SK-N-SH treated with all-trans-retinoic acid at 6 μM for 48 hours (cell line): ENCODE data around the gene P2RX4.

Source experiments
- ATAC-seq: fragments of 200-7000 bp; cut with Tn5 transposase; 3 replicates; pipeline ENCODE4 v1.9.1; 2020; ENCODE audit warnings: mild to moderate bottlenecking, moderate library complexity
- BACH2 ChIP-seq: fragments of 250-450 bp; sonication (Bioruptor Pico); IDR thresholded peaks from 2 replicates; pipeline ENCODE4 v1.9.0; 2021; ENCODE audit warnings: mild to moderate bottlenecking, borderline replicate concordance
- CSDC2 ChIP-seq: fragments of 250-450 bp; sonication (Bioruptor Pico); IDR thresholded peaks from 2 replicates; pipeline ENCODE4 v1.5.0; 2020; ENCODE audit warnings: mild to moderate bottlenecking, moderate library complexity
- ESRRG ChIP-seq: fragments of 250-450 bp; sonication (Bioruptor Pico); IDR thresholded peaks from 2 replicates; pipeline ENCODE4 v1.6.1; 2021; ENCODE audit warnings: mild to moderate bottlenecking
- GLIS3 ChIP-seq: fragments of 250-450 bp; sonication (Bioruptor Pico); IDR thresholded peaks from 2 replicates; pipeline ENCODE4 v1.5.0; 2020; ENCODE audit warnings: mild to moderate bottlenecking, moderate library complexity
- OSR1 ChIP-seq: fragments of 250-450 bp; sonication (Bioruptor Pico); IDR thresholded peaks from 2 replicates; pipeline ENCODE4 v1.8.0; 2022; ENCODE audit warnings: moderate library complexity, mild to moderate bottlenecking, inconsistent platforms
- PATZ1 ChIP-seq: fragments of 250-450 bp; sonication (Bioruptor Pico); IDR thresholded peaks from 2 replicates; pipeline ENCODE4 v1.8.0; 2020; ENCODE audit warnings: mild to moderate bottlenecking, moderate library complexity, borderline replicate concordance
- PPARA ChIP-seq: fragments of 250-450 bp; sonication (Bioruptor Pico); IDR thresholded peaks from 2 replicates; pipeline ENCODE4 v1.5.0; 2020; ENCODE audit warnings: mild to moderate bottlenecking, borderline replicate concordance
- RARB ChIP-seq: fragments of 250-450 bp; sonication (Bioruptor Pico); IDR thresholded peaks from 2 replicates; pipeline ENCODE4 v1.8.0; 2021; ENCODE audit warnings: mild to moderate bottlenecking, moderate library complexity
- SNAI2 ChIP-seq: fragments of 250-450 bp; sonication (Bioruptor Pico); IDR thresholded peaks from 2 replicates; pipeline ENCODE4 v1.5.0; 2020; ENCODE audit warnings: mild to moderate bottlenecking, moderate library complexity
- TCF4 ChIP-seq: fragments of 250-450 bp; sonication (Bioruptor Pico); IDR thresholded peaks from 2 replicates; pipeline ENCODE4 v1.8.0; 2021; ENCODE audit warnings: mild to moderate bottlenecking, moderate library complexity, borderline replicate concordance
- TOX ChIP-seq: fragments of 250-450 bp; sonication (Bioruptor Pico); IDR thresholded peaks from 2 replicates; pipeline ENCODE4 v1.8.0; 2021; ENCODE audit warnings: mild to moderate bottlenecking, moderate library complexity, borderline replicate concordance
- TSHZ2 ChIP-seq: fragments of 250-450 bp; sonication (Bioruptor Pico); IDR thresholded peaks from 2 replicates; pipeline ENCODE4 v1.5.0; 2020; ENCODE audit warnings: mild to moderate bottlenecking, moderate library complexity
- ZC3H10 ChIP-seq: fragments of 250-450 bp; sonication (Bioruptor Pico); IDR thresholded peaks from 2 replicates; pipeline ENCODE4 v1.5.1; 2021; ENCODE audit warnings: mild to moderate bottlenecking, moderate library complexity
- ZFP3 ChIP-seq: fragments of 250-450 bp; sonication (Bioruptor Pico); IDR thresholded peaks from 2 replicates; pipeline ENCODE4 v1.5.0; 2020; ENCODE audit warnings: mild to moderate bottlenecking, moderate library complexity
- ZFP30 ChIP-seq: fragments of 450-650 bp; formaldehyde crosslinking; IDR thresholded peaks from 2 replicates; pipeline ENCODE4 v1.5.0; 2022; ENCODE audit warnings: mild to moderate bottlenecking, moderate library complexity
- ZNF565 ChIP-seq: fragments of 450-650 bp; formaldehyde crosslinking; conservative IDR thresholded peaks from 2 replicates; pipeline ENCODE4 v1.5.0; 2020; ENCODE audit warnings: low read depth, mild to moderate bottlenecking, moderate library complexity
- ZNF70 ChIP-seq: fragments of 450-650 bp; formaldehyde crosslinking; IDR thresholded peaks from 2 replicates; pipeline ENCODE4 v1.5.0; 2020; ENCODE audit warnings: mild to moderate bottlenecking, moderate library complexity
- ZNF8 ChIP-seq: fragments of 450-650 bp; formaldehyde crosslinking; IDR thresholded peaks from 2 replicates; pipeline ENCODE4 v1.5.0; 2020; ENCODE audit warnings: mild to moderate bottlenecking, moderate library complexity
- TF ChIP-seq, protein P1 (sequence below): fragments of 250-450 bp; sonication (Bioruptor Pico); IDR thresholded peaks from 2 replicates; pipeline ENCODE4 v1.8.0; 2021; ENCODE audit warnings: low read depth, mild to moderate bottlenecking, moderate library complexity, borderline replicate concordance
- TF ChIP-seq, protein P2 (sequence below): fragments of 250-450 bp; sonication (Bioruptor Pico); IDR thresholded peaks from 2 replicates; pipeline ENCODE4 v1.5.1; 2020; ENCODE audit warnings: low read depth, mild to moderate bottlenecking, moderate library complexity

The P2RX4 gene

GRCh38 chr12:121251838-121252237 lies 41.9 kb downstream of the P2RX4 start:
- TF ChIP-seq PATZ1 (CRISPR knock-in tag): no peak
- TF ChIP-seq TOX: no peak
- no peak for TF ChIP-seq OSR1 (CRISPR knock-in tag)
- no peak for TF ChIP-seq PPARA (CRISPR knock-in tag)
- no peak for TF ChIP-seq SNAI2
- TF ChIP-seq TSHZ2 (CRISPR knock-in tag): no peak
- no peak for TF ChIP-seq ZC3H10
- TF ChIP-seq ZNF70 (CRISPR knock-in tag): no peak
- TF ChIP-seq, protein P1, sequence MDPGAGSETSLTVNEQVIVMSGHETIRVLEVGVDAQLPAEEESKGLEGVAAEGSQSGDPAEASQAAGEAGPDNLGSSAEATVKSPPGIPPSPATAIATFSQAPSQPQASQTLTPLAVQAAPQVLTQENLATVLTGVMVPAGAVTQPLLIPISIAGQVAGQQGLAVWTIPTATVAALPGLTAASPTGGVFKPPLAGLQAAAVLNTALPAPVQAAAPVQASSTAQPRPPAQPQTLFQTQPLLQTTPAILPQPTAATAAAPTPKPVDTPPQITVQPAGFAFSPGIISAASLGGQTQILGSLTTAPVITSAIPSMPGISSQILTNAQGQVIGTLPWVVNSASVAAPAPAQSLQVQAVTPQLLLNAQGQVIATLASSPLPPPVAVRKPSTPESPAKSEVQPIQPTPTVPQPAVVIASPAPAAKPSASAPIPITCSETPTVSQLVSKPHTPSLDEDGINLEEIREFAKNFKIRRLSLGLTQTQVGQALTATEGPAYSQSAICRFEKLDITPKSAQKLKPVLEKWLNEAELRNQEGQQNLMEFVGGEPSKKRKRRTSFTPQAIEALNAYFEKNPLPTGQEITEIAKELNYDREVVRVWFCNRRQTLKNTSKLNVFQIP: no peak
- no peak for ATAC-seq

DNA sequence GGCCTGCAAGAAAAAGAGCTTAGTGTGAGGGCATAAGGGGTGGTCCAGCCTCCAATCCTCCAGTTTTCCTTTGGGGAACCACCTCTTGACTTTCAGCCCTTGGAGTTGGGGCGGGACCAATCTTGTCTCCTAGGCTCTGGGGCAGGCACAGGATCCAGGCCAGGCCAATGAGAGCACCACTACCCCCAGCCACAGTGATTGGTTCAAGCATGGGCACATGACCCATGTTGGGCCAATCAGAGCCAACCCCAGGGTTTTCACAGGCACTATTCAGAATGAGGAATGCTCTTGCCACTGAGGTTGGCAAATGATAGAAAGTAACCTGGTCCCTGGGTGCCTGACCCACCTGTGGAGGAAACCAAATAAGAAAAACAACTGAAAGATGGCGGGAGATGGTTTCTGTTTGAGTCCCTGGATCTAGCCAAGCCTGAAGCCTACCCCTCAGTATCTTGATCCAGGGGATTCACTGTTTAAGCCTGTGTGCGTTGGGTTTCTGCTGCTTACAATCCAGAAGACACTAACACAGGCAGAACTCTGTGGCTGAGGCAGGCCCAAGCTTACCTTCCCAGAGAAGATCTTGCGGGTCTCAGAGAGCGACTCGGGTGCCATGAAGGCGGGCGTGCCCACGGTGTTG lies 42.9 kb downstream of the P2RX4 start:
- TF ChIP-seq, protein P2, sequence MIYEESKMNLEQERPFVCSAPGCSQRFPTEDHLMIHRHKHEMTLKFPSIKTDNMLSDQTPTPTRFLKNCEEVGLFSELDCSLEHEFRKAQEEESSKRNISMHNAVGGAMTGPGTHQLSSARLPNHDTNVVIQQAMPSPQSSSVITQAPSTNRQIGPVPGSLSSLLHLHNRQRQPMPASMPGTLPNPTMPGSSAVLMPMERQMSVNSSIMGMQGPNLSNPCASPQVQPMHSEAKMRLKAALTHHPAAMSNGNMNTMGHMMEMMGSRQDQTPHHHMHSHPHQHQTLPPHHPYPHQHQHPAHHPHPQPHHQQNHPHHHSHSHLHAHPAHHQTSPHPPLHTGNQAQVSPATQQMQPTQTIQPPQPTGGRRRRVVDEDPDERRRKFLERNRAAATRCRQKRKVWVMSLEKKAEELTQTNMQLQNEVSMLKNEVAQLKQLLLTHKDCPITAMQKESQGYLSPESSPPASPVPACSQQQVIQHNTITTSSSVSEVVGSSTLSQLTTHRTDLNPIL (CRISPR knock-in tag): no peak
- TF ChIP-seq TSHZ2 (CRISPR knock-in tag): no peak
- TF ChIP-seq GLIS3 (CRISPR knock-in tag): no peak
- TF ChIP-seq OSR1 (CRISPR knock-in tag): no peak
- TF ChIP-seq ZNF8 (CRISPR knock-in tag): no peak
- TF ChIP-seq ESRRG (CRISPR knock-in tag): no peak
- TF ChIP-seq TOX: no peak
- no peak for TF ChIP-seq BACH2
- TF ChIP-seq ZC3H10: no peak
- no peak for TF ChIP-seq ZFP3 (CRISPR knock-in tag)
- no peak for TF ChIP-seq SNAI2
- no peak for TF ChIP-seq CSDC2 (CRISPR knock-in tag)
- no peak for TF ChIP-seq RARB (CRISPR knock-in tag)
- TF ChIP-seq ZNF565 (CRISPR knock-in tag): no peak
- no peak for TF ChIP-seq TCF4 (CRISPR knock-in tag)
- TF ChIP-seq ZFP30: no peak
- TF ChIP-seq PATZ1 (CRISPR knock-in tag): no peak
- TF ChIP-seq, all 23 proteins: peak for 0
- no peak for ATAC-seq
